Measurements from ENCODE around the gene ARL8B. TPM values are rescaled to one million over a fixed set of nuclear protein-coding genes. Genes with fewer than 3 reads are reported as not detected.
A peak's percentile ranks its signal among the peaks of the same experiment; 100 is the strongest.

The ARL8B gene
- total RNA-seq, 1 donor from 2014 or later = 145 TPM

DNA sequence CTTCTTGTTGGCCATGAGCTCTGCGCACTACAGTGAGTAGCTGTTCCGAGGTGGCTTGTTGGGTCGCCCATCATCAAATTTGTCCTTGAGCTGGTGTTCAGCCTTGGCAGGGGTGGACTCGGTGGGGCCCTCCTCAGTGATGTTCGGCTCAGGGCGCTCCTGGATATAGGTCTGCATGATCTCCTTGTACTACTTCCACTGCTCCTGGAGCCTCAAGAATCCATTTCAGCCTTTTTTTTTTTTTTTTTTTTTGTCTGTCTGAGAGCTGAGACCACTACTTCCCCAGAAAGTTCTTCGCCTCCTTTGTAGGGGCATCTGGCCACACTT, 39.3 kb upstream of the ARL8B start:
- FAIRE-seq (no peak), DNase-seq (ENCODE audit: low read depth) (no peak)
- no peaks in the 10 kb centered on the region for H3K36me3 ChIP-seq (ENCODE audit: control insufficient read depth, insufficient read depth, low read length)
- TF ChIP-seq, protein P1, sequence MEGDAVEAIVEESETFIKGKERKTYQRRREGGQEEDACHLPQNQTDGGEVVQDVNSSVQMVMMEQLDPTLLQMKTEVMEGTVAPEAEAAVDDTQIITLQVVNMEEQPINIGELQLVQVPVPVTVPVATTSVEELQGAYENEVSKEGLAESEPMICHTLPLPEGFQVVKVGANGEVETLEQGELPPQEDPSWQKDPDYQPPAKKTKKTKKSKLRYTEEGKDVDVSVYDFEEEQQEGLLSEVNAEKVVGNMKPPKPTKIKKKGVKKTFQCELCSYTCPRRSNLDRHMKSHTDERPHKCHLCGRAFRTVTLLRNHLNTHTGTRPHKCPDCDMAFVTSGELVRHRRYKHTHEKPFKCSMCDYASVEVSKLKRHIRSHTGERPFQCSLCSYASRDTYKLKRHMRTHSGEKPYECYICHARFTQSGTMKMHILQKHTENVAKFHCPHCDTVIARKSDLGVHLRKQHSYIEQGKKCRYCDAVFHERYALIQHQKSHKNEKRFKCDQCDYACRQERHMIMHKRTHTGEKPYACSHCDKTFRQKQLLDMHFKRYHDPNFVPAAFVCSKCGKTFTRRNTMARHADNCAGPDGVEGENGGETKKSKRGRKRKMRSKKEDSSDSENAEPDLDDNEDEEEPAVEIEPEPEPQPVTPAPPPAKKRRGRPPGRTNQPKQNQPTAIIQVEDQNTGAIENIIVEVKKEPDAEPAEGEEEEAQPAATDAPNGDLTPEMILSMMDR (IDR thresholded peaks at IDR 0.05; ENCODE audit: insufficient read depth, low read length, severe bottlenecking) = no peak
- H3K27me3 ChIP-seq (ENCODE audit: control insufficient read depth, insufficient read depth, low read length) = no peaks in the 10 kb centered on the region
- no peak overlapping the region for H3K4me3 ChIP-seq (ENCODE audit: low read depth, low read length)

DNA sequence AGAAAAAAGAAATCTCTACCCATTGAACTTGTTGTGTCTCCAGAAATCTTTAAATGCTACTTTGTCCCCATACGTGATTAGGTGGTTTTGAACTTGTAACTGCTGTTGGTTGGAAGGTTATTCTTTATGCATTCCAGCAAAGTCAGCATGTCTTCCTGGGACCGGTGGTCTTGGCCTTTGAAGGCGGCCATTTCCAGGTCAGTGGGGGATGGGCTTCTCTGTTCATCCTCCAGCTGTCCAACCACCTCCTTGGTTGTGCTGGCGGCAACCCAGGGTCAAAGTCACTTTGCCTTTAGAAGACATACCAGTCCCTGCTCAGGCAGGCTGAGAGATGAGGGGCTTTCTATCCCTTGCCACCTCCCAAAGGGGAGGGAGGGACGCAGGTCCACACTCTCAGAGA, 37.9 kb upstream of the ARL8B start:
- peak; percentile 23 for FAIRE-seq
- no peaks in the 10 kb centered on the region for H3K36me3 ChIP-seq (ENCODE audit: control insufficient read depth, insufficient read depth, low read length)
- no peaks in the 10 kb centered on the region for H3K27me3 ChIP-seq (ENCODE audit: control insufficient read depth, insufficient read depth, low read length)
- H3K4me3 ChIP-seq (ENCODE audit: low read depth, low read length) = no peak overlapping the region
- no peak for DNase-seq (ENCODE audit: low read depth)
- TF ChIP-seq, protein P1 (IDR thresholded peaks at IDR 0.05; ENCODE audit: insufficient read depth, low read length, severe bottlenecking) = no peak

DNA sequence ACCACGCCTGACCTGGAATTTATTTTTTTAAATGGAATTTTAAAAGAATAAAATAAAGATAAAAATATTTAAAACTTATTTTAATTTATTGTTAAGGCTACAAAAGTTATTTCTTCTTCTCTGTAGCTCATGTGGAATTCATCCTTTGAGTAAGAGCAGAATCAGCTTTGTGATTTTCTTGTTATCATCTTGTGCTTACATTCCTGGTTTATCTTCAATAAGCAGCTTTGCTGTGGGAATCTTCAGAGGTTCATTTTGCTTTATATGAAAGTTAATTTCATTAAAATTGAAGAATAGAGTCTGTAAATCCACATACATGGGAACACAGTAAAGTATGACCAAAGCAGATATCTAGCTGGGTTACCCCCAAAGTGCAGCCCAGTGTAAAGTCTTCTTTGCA, 35.4 kb upstream of the ARL8B start:
- no peak for FAIRE-seq
- no peak for DNase-seq (ENCODE audit: low read depth)
- H3K27me3 ChIP-seq (ENCODE audit: control insufficient read depth, insufficient read depth, low read length) = no peaks in the 10 kb centered on the region
- no peak overlapping the region for H3K4me3 ChIP-seq (ENCODE audit: low read depth, low read length)
- H3K36me3 ChIP-seq (ENCODE audit: control insufficient read depth, insufficient read depth, low read length) = no peaks in the 10 kb centered on the region
- TF ChIP-seq, protein P1 (IDR thresholded peaks at IDR 0.05; ENCODE audit: insufficient read depth, low read length, severe bottlenecking) = no peak

DNA sequence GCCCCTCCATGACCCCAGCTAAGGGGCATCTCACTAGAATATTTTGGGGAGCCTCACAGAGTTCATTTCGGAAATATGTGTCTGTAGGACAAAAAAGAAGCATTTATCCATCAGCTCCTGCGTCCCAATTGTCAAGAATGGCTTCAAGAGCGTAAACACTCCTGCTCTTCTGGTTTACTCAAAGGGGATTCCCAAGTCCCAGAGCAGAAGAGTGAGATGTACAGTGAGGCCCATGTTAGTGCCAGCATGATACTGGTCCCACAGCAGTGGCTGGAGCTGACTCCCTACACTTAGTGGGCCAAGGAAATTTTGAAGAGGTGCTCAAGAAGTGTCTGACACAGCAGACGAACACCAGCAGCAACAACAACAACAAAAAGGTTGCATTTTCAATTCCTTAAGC, 34.9 kb upstream of the ARL8B start:
- TF ChIP-seq, protein P1 (IDR thresholded peaks at IDR 0.05; ENCODE audit: insufficient read depth, low read length, severe bottlenecking) = no peak
- Histone ChIP-seq H3K27me3 (ENCODE audit: control insufficient read depth, insufficient read depth, low read length) (no peaks in the 10 kb centered on the region), H3K36me3 (ENCODE audit: control insufficient read depth, insufficient read depth, low read length) (no peaks in the 10 kb centered on the region), H3K4me3 (ENCODE audit: low read depth, low read length) (no peak overlapping the region)
- FAIRE-seq (no peak), DNase-seq (ENCODE audit: low read depth) (no peak)

DNA sequence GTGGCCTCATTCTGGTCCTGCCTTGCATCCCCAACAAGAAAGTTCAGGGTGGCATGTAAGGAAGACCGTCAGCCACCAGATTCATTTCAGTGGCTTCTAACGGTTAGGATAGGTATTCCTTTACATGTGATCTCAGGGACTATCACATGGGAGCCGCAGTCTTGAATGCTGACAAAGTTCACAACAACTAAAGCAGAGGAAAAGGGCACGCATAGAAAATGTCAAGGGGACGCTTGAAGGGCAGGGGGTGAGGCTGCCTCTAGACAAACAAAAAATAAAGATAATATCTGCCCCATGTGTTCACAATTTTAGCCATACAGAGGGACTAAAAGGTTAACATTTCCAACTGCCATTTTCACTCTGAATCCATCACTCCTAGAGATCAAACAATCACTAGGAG, 31.9 kb upstream of the ARL8B start:
- TF ChIP-seq, protein P1 (IDR thresholded peaks at IDR 0.05; ENCODE audit: insufficient read depth, low read length, severe bottlenecking) = no peak
- DNase-seq (ENCODE audit: low read depth) = no peak
- Histone ChIP-seq H3K36me3 (ENCODE audit: control insufficient read depth, insufficient read depth, low read length) (no peaks in the 10 kb centered on the region), H3K4me3 (ENCODE audit: low read depth, low read length) (no peak overlapping the region), H3K27me3 (ENCODE audit: control insufficient read depth, insufficient read depth, low read length) (no peaks in the 10 kb centered on the region)
- FAIRE-seq = no peak

DNA sequence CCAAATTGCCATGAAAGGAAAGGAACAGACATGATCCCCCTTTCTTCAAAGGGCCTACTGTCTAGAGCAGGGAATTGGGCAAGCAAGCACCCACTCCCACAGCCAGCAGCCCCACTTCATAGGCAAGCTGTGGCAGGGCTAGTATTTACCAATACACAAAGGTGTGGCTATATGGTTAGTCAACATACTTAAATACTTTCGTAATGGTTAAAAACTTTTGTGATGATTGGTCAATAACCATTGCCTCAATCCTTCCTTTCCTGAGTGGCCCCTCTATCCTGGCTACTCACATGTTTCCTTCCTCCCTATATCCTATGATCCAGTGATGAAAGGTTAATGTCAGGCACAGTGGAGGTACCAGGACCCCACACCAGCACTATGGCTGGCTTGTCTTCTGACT, 30.1 kb upstream of the ARL8B start:
- Histone ChIP-seq H3K27me3 (ENCODE audit: control insufficient read depth, insufficient read depth, low read length) (no peaks in the 10 kb centered on the region), H3K36me3 (ENCODE audit: control insufficient read depth, insufficient read depth, low read length) (no peaks in the 10 kb centered on the region), H3K4me3 (ENCODE audit: low read depth, low read length) (no peak overlapping the region)
- TF ChIP-seq, protein P1 (IDR thresholded peaks at IDR 0.05; ENCODE audit: insufficient read depth, low read length, severe bottlenecking) = no peak
- FAIRE-seq = peak; percentile 88
- peak; percentile 97 for DNase-seq (ENCODE audit: low read depth)

All from bronchial epithelial cell (primary cell).